OCI-LY3 (cell line): ENCODE results near the gene TAF1D.

Experiments used
- H2AFZ ChIP-seq: fragments of 200-600, 300-600 bp; shearing (Covaris generic); 2 replicates; pipeline ENCODE4 v1.6.0; 2014; ENCODE audit warnings: antibody characterized with exemption, low read depth, low read length
- H3K27ac ChIP-seq: fragments of 200-600, 300-600 bp; sonication (generic); 2 replicates; pipeline ENCODE4 v1.5.1; 2014; ENCODE audit warnings: mild to moderate bottlenecking, low read length, moderate library complexity, mixed read lengths
- H3K27me3 ChIP-seq: fragments of 200-600, 300-600 bp; sonication (generic); 2 replicates; pipeline ENCODE4 v1.6.1; 2014; ENCODE audit warnings: low read depth, low read length, mixed read lengths
- H3K36me3 ChIP-seq: fragments of 200-600, 300-600 bp; sonication (generic); replicated peaks from 2 replicates; pipeline ENCODE3; 2014; ENCODE audit warnings: low read depth, low read length, mixed read lengths
- H3K4me1 ChIP-seq: fragments of 300-600, 200-600 bp; sonication (generic); 2 replicates; pipeline ENCODE4 v1.6.1; 2014; ENCODE audit warnings: low read length, mixed read lengths
- H3K4me2 ChIP-seq: fragments of 200-600, 300-600 bp; sonication (generic); 2 replicates; pipeline ENCODE4 v1.6.1; 2014; ENCODE audit warnings: low read length, mixed read lengths
- H3K4me3 ChIP-seq: fragments of 300-600, 200-600 bp; sonication (generic); 2 replicates; pipeline ENCODE4 v1.5.1; 2014; ENCODE audit warnings: antibody characterized with exemption, mild to moderate bottlenecking, low read length, moderate library complexity
- H3K79me2 ChIP-seq: fragments of 300-600, 200-600 bp; shearing (Covaris generic); 2 replicates; pipeline ENCODE4 v1.6.1; 2014; ENCODE audit warnings: mild to moderate bottlenecking, low read length, mixed read lengths
- H3K9ac ChIP-seq: fragments of 300-600, 200-600 bp; shearing (Covaris generic); 2 replicates; pipeline ENCODE4 v1.6.0; 2014; ENCODE audit warnings: mild to moderate bottlenecking, low read length, moderate library complexity
- H3K9me3 ChIP-seq: fragments of 200-600, 300-600 bp; shearing (Covaris generic); 2 replicates; pipeline ENCODE4 v1.6.1; 2014; ENCODE audit warnings: low read length, mixed read lengths; ENCODE audit not compliant: insufficient read depth
- H4K20me1 ChIP-seq: fragments of 200-600, 300-600 bp; sonication (generic); 2 replicates; pipeline ENCODE4 v1.6.1; 2016; ENCODE audit warnings: low read length, mixed read lengths; ENCODE audit not compliant: insufficient read depth
- CTCF ChIP-seq: fragments of 200-600, 300-600 bp; sonication (generic); IDR thresholded peaks from 2 replicates; pipeline ENCODE4 v1.5.1; 2014; ENCODE audit warnings: antibody characterized with exemption, low read length, low read depth
- EZH2phosphoT487 ChIP-seq: fragments of 200-600 bp; shearing (Covaris generic); IDR thresholded peaks from 2 replicates; pipeline ENCODE4 v1.6.1; 2018; ENCODE audit warnings: antibody characterized with exemption, mixed run types, low read depth

Gene TAF1D

GRCh38 chr11:93757301-93757700 is 16.0 kb upstream of the TAF1D start:
- Histone ChIP-seq H3K4me3 (no peak overlapping the region), H3K4me1 (peaks cover 13% of the 10 kb centered on the region), H3K27me3 (no peaks in the 10 kb centered on the region), H3K79me2 (no peaks in the 10 kb centered on the region), H3K9ac (no peak overlapping the region), H2AFZ (no peak overlapping the region), H3K36me3 (peaks cover 16% of the 10 kb centered on the region), H3K27ac (no peak overlapping the region), H3K4me2 (peak overlapping the region; percentile 49), H4K20me1 (peaks cover 8% of the 10 kb centered on the region; the same call in 1 of the 2 replicates), H3K9me3 (no peaks in the 10 kb centered on the region)
- TF ChIP-seq CTCF (no peak), EZH2phosphoT487 (no peak)

- Histone ChIP-seq H3K27ac (peak overlapping the region; percentile 2; the same call in 1 of the 2 replicates), H3K9ac (no peak overlapping the region), H3K4me1 (peaks cover 13% of the 10 kb centered on the region), H3K4me3 (no peak overlapping the region), H4K20me1 (peaks cover 8% of the 10 kb centered on the region; the same call in 1 of the 2 replicates), H3K27me3 (no peaks in the 10 kb centered on the region), H2AFZ (no peak overlapping the region), H3K9me3 (no peaks in the 10 kb centered on the region), H3K36me3 (peaks cover 16% of the 10 kb centered on the region), H3K4me2 (peak overlapping the region; percentile 49), H3K79me2 (no peaks in the 10 kb centered on the region)
- no peak for TF ChIP-seq EZH2phosphoT487
- TF ChIP-seq CTCF, result no peak
Observed at GRCh38 chr11:93756748-93757147, 15.5 kb upstream of the TAF1D start.

- H3K27me3 ChIP-seq, result no peaks in the 10 kb centered on the region
- peaks cover 10% of the 10 kb centered on the region for H3K36me3 ChIP-seq
Observed at GRCh38 chr11:93753241-93753640, 11.9 kb upstream of the TAF1D start.

GRCh38 chr11:93751001-93751400 is 9.7 kb upstream of the TAF1D start:
- no peak overlapping the region for H2AFZ ChIP-seq
- H3K4me1 ChIP-seq, result peaks cover 3% of the 10 kb centered on the region
- H3K9me3 ChIP-seq, result no peaks in the 10 kb centered on the region
- H3K27me3 ChIP-seq, result no peaks in the 10 kb centered on the region
- H3K36me3 ChIP-seq, result peaks cover 7% of the 10 kb centered on the region
- H3K4me2 ChIP-seq, result no peak overlapping the region
- H3K4me3 ChIP-seq, result no peak overlapping the region
- H3K9ac ChIP-seq, result no peak overlapping the region
- no peak overlapping the region for H3K27ac ChIP-seq
- TF ChIP-seq EZH2phosphoT487 (no peak), CTCF (no peak)
- no peaks in the 10 kb centered on the region for H3K79me2 ChIP-seq
- H4K20me1 ChIP-seq, result no peaks in the 10 kb centered on the region

More at GRCh38 chr11:93753241-93753640, 11.9 kb upstream of the TAF1D start:
- peaks cover 8% of the 10 kb centered on the region; the same call in 1 of the 2 replicates for H4K20me1 ChIP-seq
- no peaks in the 10 kb centered on the region for H3K79me2 ChIP-seq
- no peak overlapping the region for H3K27ac ChIP-seq
- no peak overlapping the region for H2AFZ ChIP-seq
- TF ChIP-seq CTCF, result no peak
- TF ChIP-seq EZH2phosphoT487, result no peak
- no peak overlapping the region for H3K9ac ChIP-seq
- no peaks in the 10 kb centered on the region for H3K9me3 ChIP-seq
- H3K4me3 ChIP-seq, result no peak overlapping the region
- H3K4me2 ChIP-seq, result no peak overlapping the region
- peaks cover 13% of the 10 kb centered on the region for H3K4me1 ChIP-seq
